ENCODE results near the gene ZNF618.
"Not testable (repeated sequence)": the region's sequence is repeated elsewhere in the genome, so short reads cannot be mapped to it uniquely, and the experiment has no call there.

ZNF618 gene

GRCh38 chr9:113988385-113989016, 112.4 kb downstream of the ZNF618 start:
- DNase-seq (ENCODE audit: low read depth): no peak

GRCh38 chr9:113989017-113989713, 113.1 kb downstream of the ZNF618 start:
- no peak for DNase-seq (ENCODE audit: low read depth)

GRCh38 chr9:113989714-113990569, 113.8 kb downstream of the ZNF618 start:
- no peak for DNase-seq (ENCODE audit: low read depth)

GRCh38 chr9:113990570-113990907, 114.4 kb downstream of the ZNF618 start:
- no peak for DNase-seq (ENCODE audit: low read depth)

- no peak for DNase-seq (ENCODE audit: low read depth)
These were observed 114.9 kb downstream of the ZNF618 start for GRCh38 chr9:113990975-113991471.

DNA sequence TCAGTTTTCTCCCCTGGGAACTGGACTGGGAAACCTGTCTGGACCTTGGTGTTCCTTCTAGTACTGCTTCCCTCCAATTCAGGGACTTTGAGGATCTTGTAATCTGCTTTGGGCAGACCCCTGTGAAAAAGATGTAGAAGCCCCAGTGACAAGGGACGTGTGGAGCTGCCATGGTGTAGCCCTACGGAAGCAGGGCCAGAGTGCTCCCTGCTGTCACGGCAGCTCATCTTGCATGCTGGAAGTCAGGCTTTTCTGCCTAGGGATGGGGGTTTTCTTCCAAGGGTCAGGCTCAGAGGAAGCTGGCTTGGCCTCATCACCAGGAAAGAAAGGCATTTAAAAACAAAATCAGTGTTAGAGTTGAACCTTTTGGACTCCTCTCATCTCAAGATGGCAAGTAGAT, 115.6 kb downstream of the ZNF618 start:
- no peak for DNase-seq (ENCODE audit: low read depth)

- DNase-seq (ENCODE audit: low read depth): no peak
These were observed 116.3 kb downstream of the ZNF618 start for GRCh38 chr9:113992276-113992951.

DNA sequence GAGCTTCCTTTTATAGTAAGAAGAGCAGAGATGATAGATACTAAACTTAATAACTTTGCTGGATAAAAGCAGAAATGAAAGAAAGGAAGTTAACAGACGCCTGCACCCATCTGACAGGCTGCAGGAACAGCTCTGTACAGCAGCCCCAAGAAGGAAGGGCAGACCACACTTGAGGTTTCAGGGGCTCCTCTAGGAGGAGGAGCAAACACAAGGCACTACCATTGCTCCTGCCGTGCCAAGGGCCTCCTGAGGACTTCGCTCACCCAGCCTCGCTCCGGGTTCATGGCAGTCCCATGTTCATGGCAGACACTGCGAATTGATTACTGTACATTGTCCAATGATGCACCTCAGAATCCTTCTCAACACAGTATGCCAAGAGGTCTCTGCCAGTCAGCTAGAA, 116.9 kb downstream of the ZNF618 start:
- DNase-seq (ENCODE audit: low read depth): no peak

DNA sequence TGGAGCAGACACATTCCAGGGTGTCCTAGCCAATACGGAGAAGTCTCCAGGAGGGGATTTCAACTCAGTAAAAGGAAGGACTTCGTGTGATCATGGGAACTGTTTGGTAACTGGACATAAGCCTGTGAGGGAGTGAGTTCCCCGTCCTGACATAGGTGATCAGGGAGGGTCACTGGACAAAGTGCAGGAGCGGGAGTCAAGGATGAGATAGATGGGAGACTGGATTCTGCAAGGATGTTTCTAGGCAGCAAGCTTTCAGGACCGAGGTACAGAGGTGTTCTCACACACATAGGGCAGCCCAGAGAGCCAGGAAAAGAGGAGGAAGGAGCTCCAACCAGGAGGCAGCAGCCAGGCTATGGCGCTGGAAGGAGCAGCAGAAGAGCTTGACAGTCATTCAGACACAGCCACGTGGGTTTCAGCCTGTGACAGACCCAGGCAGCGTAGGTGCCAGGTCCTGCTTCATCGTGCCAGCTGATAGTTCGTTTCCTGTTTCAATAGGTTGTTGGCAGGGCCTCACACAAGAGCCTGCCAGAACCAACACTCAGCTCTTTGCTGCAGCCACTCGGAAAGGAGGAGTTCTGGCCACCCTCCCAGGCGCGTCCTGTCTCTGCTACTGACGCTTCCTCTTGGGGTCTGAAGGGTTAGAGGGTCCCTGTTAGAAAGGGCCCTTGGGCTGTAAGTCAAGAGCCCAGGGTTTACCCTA, 117.9 kb downstream of the ZNF618 start:
- no peak for DNase-seq (ENCODE audit: low read depth)

DNA sequence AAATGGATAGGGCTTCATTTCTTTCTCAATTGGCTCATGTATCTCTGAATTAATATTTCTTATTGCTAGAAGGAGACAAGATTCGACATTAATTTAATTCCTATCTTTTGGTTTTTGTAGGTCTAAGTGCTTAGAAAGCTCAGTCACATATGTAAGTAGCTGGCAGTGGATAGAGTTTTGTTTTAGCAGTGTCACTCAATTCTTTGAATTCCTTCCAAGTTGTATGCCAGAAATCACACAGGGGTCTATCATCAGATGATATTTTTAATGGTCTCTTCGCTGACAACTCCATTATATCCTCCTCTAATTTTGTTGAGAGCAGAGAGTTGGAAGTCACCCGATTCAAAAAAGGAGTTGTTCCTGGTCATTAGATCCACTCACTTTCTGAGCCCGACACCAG, 119.3 kb downstream of the ZNF618 start:
- DNase-seq (ENCODE audit: low read depth): no peak

GRCh38 chr9:113995963-113996362, 119.9 kb downstream of the ZNF618 start:
- no peak for DNase-seq (ENCODE audit: low read depth)

DNA sequence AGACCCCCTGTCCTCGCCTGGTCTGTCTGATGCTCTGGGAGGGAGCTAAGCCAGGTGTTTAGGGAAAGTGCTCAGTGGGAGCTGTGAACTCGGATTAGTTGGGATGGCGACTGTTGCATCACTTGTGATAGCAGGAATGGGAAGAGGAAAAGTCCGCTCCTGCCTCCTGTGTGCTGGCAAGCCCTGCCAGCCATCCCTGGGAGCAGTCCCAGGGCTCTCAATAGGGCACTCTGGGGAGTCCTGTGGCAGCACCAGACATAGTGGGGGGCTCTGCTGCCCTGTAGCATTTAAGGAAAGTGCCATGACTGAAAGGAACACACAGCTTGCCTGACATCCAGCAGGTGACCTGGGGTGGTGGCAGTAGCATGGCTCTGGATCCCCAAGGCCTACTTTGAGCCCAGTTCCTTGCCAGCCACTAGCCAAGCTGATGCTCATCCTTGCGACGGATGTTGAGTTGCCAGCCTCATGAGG, 120.5 kb downstream of the ZNF618 start:
- no peak for DNase-seq (ENCODE audit: low read depth)

DNA sequence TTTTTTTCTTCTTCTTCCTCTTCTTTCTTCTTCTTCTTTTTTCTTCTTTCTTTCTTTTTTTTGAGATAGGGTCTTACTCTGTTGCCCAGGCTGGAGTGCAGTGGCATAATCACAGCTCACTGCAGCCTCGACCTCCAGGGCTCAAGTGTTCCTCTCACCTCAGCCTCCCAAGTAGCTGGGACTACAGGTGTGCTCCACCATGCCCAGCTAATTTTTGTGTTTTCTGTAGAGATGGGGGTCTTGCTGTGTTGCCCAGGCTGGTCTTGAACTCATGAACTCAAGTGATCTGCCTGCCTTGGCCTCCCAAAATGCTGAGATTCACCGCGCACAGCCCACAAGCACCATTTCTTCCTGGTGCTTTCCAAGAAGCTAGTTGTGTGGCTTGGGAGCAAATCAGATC, 121.0 kb downstream of the ZNF618 start:
- DNase-seq (ENCODE audit: low read depth): not testable (repeated sequence)

GRCh38 chr9:113997610-113998009, 121.5 kb downstream of the ZNF618 start:
- no peak for DNase-seq (ENCODE audit: low read depth)

GRCh38 chr9:113998114-113998513, 122.0 kb downstream of the ZNF618 start:
- DNase-seq (ENCODE audit: low read depth): no peak

DNA sequence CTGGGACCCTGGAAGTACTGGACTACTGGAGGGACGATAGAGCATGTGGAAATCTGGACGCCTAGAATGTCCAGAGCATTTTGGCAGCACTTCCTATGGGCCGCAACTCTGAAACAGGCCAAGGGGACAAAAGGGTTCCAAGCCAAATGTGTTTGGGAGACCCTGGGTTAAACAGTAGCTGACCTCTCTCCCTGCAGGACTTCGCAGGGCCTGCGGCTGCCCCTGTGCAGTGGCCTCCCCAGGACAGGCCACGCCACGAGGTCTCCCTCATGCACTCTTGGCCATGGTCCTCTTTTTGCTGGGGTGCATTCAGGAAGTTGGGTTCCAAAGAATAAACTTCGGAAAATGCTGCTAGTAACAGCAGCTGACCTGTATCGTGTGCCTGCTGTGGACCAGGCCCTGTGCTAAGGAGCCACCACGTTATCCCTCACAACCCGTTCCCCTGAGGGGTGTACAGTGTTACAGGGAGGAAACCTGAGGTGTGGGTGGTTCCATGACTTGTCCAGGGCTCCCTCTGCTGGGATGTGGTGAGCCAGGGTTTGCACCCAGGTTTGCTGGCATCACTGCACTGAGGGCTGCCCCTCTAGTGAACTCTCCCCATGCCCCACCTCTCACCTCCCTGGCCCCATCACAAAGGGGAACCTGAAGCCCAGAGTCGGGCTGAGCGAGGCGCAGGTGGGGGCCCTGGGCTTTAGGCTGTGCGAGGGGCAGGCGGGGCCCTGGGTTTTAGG, 122.6 kb downstream of the ZNF618 start:
- DNase-seq (ENCODE audit: low read depth): no peak

DNA sequence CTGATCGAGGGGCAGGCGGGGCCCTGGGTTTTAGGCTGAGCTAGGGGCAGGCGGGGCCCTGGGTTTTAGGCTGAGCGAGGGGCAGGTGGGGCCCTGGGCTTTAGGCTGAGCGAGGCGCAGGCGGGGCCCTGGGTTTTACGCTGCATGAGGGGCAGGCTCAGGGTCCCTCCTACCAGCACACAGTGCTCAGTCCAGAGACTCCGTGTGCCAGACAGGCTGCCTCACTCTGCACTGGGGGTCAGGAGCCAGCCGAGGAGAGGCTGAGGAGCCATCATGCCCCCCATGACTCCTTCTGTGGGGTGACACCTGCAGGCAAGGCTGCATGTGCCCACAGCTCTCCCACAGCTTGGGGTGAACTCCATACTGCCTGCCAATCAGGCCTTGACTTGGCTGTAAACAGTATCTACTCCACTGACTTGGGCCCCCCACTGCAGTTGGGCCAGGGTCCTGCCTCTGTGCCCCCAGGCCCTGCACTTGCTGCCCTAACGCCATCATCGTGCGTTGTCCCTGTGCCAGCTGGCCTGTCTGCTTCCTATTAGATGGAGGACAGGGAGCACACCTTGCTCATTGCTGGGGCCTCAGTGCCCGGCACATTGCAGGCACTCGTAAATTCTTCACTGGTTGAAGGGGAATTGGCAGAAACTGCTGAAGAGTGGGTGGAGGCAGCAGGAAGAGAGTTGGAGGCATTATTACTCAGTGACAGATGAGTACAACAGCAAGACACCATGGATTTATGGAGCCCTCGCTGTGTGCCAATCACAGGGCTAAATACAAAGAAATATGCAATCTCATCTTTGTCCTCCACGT, 123.3 kb downstream of the ZNF618 start:
- DNase-seq (ENCODE audit: low read depth): no peak

DNA sequence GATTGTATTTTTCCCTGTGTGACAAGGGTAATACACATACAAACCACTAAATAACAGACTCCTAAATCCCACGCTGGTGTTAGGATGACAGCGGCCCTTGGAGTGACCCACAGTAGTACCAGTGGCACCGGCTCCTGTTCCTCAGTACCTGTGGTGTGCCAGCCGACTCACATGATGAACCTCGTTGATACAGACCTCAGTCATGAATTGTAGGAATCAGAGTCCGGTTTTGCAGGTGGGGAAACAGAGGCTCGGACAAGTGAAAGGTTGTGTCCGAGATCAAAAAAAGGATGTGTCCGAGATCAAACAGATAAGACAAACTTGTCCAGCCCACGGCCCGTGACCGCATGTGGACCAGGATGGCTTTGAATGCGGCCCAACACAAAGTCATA, 124.0 kb downstream of the ZNF618 start:
- no peak for DNase-seq (ENCODE audit: low read depth)

GRCh38 chr9:114000671-114001409, 124.7 kb downstream of the ZNF618 start:
- DNase-seq (ENCODE audit: low read depth): no peak

DNA sequence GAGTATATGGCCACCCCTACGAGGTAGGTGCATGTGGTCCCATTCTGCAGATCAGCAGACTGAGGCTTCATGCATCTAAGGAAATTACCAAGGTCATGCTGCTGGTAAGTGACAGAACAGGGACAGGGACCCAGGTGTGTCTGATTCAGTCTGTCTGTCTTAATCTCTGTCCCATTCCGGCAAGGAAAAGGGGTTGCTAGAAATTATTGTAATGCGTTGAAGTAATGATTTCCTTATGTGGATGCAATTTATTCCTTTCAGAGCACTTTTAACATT, 125.2 kb downstream of the ZNF618 start:
- DNase-seq (ENCODE audit: low read depth): no peak

Data from activated gamma-delta T cell treated with anti-CD3 and anti-CD28 coated beads, Interleukin-2, amount 50 U/mL, for 16 hours (primary cell).